Measurements from ENCODE around the gene MAPKAPK5.
"Not testable (repeated sequence)": the region's sequence is repeated elsewhere in the genome, so short reads cannot be mapped to it uniquely, and the experiment has no call there.

The MAPKAPK5 gene

GRCh38 chr12:111887926-111888745 is 46.1 kb downstream of the MAPKAPK5 start:
- no peak for DNase-seq

- no peak for DNase-seq
These were observed 51.3 kb downstream of the MAPKAPK5 start for GRCh38 chr12:111893287-111893686.

GRCh38 chr12:111894556-111894955 is 52.5 kb downstream of the MAPKAPK5 start:
- DNase-seq = no peak

GRCh38 chr12:111901182-111901581 is 59.2 kb downstream of the MAPKAPK5 start:
- no peak for DNase-seq

GRCh38 chr12:111904446-111904975 is 62.5 kb downstream of the MAPKAPK5 start:
- DNase-seq = no peak

- DNase-seq = no peak
These were observed 63.5 kb downstream of the MAPKAPK5 start for GRCh38 chr12:111905502-111905901.

- DNase-seq = no peak
These were observed 65.7 kb downstream of the MAPKAPK5 start for GRCh38 chr12:111907740-111908139.

GRCh38 chr12:111925171-111925570 is 83.1 kb downstream of the MAPKAPK5 start:
- DNase-seq = no peak

- DNase-seq = no peak
These were observed 84.6 kb downstream of the MAPKAPK5 start for GRCh38 chr12:111926631-111927030.

- no peak for DNase-seq
These were observed 85.3 kb downstream of the MAPKAPK5 start for GRCh38 chr12:111927346-111927745.

- DNase-seq = no peak
These were observed 90.2 kb downstream of the MAPKAPK5 start for GRCh38 chr12:111932241-111932640.

GRCh38 chr12:111936869-111937268 is 94.8 kb downstream of the MAPKAPK5 start:
- no peak for DNase-seq

GRCh38 chr12:111937429-111937828 is 95.4 kb downstream of the MAPKAPK5 start:
- no peak for DNase-seq

GRCh38 chr12:111942557-111942956 is 100.5 kb downstream of the MAPKAPK5 start:
- peak; percentile 3 for DNase-seq

GRCh38 chr12:111943929-111944328 is 101.9 kb downstream of the MAPKAPK5 start:
- DNase-seq = no peak

GRCh38 chr12:111950961-111951676 is 109.1 kb downstream of the MAPKAPK5 start:
- DNase-seq = not testable (repeated sequence)
